GM18867 (cell line): ENCODE data around the gene CYP3A4.
"Not testable (repeated sequence)": the region's sequence is repeated elsewhere in the genome, so short reads cannot be mapped to it uniquely, and the experiment has no call there.

ENCODE experiments used
- ATAC-seq: cut with Tn5 transposase; IDR thresholded peaks from one replicate; pipeline ENCODE4 v1.9.1; 2021; ENCODE audit warnings: mild to moderate bottlenecking, moderate library complexity; ENCODE audit not compliant: unreplicated experiment

CYP3A4 gene

GRCh38 chr7:99784007-99784406, at the start of gene CYP3A4:
TSS of gene CYP3A4 (minus strand) at chr7:99784184. CDS start at chr7:99784081, 103 bp downstream.
- no peak for ATAC-seq

- no peak for ATAC-seq
Measured at GRCh38 chr7:99833289-99833877, 49.4 kb upstream of the CYP3A4 start.

GRCh38 chr7:99831595-99831994, 47.6 kb upstream of the CYP3A4 start:
- ATAC-seq = no peak

GRCh38 chr7:99829524-99830160, 45.7 kb upstream of the CYP3A4 start:
- ATAC-seq = no peak

GRCh38 chr7:99828811-99829210, 44.8 kb upstream of the CYP3A4 start:
- ATAC-seq = no peak

- no peak for ATAC-seq
Measured at GRCh38 chr7:99827040-99827778, 43.2 kb upstream of the CYP3A4 start.

GRCh38 chr7:99825873-99826272, 41.9 kb upstream of the CYP3A4 start:
- no peak for ATAC-seq

- no peak for ATAC-seq
Measured at GRCh38 chr7:99825452-99825851, 41.5 kb upstream of the CYP3A4 start.

GRCh38 chr7:99824091-99824490, 40.1 kb upstream of the CYP3A4 start:
- ATAC-seq = no peak

GRCh38 chr7:99822731-99823718, 39.0 kb upstream of the CYP3A4 start:
- ATAC-seq = no peak

GRCh38 chr7:99820408-99821027, 36.5 kb upstream of the CYP3A4 start:
- ATAC-seq = no peak

GRCh38 chr7:99808766-99809165, 24.8 kb upstream of the CYP3A4 start:
- no peak for ATAC-seq

GRCh38 chr7:99806839-99807478, 23.0 kb upstream of the CYP3A4 start:
- ATAC-seq = no peak

GRCh38 chr7:99805641-99806040, 21.7 kb upstream of the CYP3A4 start:
- no peak for ATAC-seq

GRCh38 chr7:99803118-99803517, 19.1 kb upstream of the CYP3A4 start:
- ATAC-seq = not testable (repeated sequence)

GRCh38 chr7:99801407-99801806, 17.4 kb upstream of the CYP3A4 start:
- ATAC-seq = not testable (repeated sequence)

- no peak for ATAC-seq
Measured at GRCh38 chr7:99798972-99799371, 15.0 kb upstream of the CYP3A4 start.

- ATAC-seq = not testable (repeated sequence)
Measured at GRCh38 chr7:99795864-99796263, 11.9 kb upstream of the CYP3A4 start.

- no peak for ATAC-seq
Measured at GRCh38 chr7:99794585-99795502, 10.9 kb upstream of the CYP3A4 start.
